HCT116 (cell line): ENCODE data around the gene USP1. TPM values are rescaled to one million over a fixed set of nuclear protein-coding genes. Genes with fewer than 3 reads are reported as not detected.

Experiments
- ATAC-seq: fragments of 200-7000 bp; cut with Tn5 transposase; 2 replicates; pipeline ENCODE4 v1.9.1; 2020; ENCODE audit warnings: mild to moderate bottlenecking, moderate library complexity
- BruUV-seq: library from RNA; stranded (reverse); fragments of 400-500 nt; replicated peaks from 2 replicates; lab custom pipeline; 2021; lab: Mats Ljungman, UMichigan
- CTCF ChIA-PET: fragments of 300-600 bp; sonication (Branson Sonifier 250); formaldehyde crosslinking; loops from one replicate; lab custom pipeline; 2021; ENCODE audit warnings: antibody characterized with exemption; lab: Charles Lee
- POLR2A ChIA-PET: fragments of 300-600, 350-600 bp; sonication (Branson Sonifier 250); formaldehyde crosslinking; loops from one replicate; lab custom pipeline; 2021; ENCODE audit warnings: antibody characterized with exemption; lab: Charles Lee
- RAD21 ChIA-PET, 2 experiments: fragments of 300-600 bp; sonication (Branson Sonifier 250); formaldehyde crosslinking; loops; one replicate each; lab custom pipeline; 2023; ENCODE audit warnings: low total read pairs in 2 of 2; ENCODE audit not compliant: uncharacterized antibody in 2 of 2, unreplicated experiment in 2 of 2, low non-redundant PET in 1 of 2; lab: Charles Lee
- DNase-seq: peaks from one replicate; pipeline ENCODE4 v3.0.0-alpha.2; 2010; ENCODE audit warnings: low read depth, low spot score
- H2AFZ ChIP-seq: fragments of 200-600 bp; shearing (Covaris generic), sonication (generic); 2 replicates; pipeline ENCODE4 v1.6.1; 2017; ENCODE audit warnings: low read depth, mixed run types, mixed read lengths, antibody characterized with exemption, low read length; ENCODE audit not compliant: poor library complexity, severe bottlenecking
- H3K27ac ChIP-seq: 2 replicates; pipeline ENCODE4 v1.5.1; 2012; ENCODE audit warnings: low read depth, low read length
- H3K27me3 ChIP-seq: fragments of 200-600 bp; sonication (generic); 2 replicates; pipeline ENCODE4 v1.6.1; 2016; ENCODE audit warnings: mixed run types, low read length, mixed read lengths; ENCODE audit not compliant: insufficient read depth
- H3K36me3 ChIP-seq, 2 experiments: fragments of 200-500 bp in 1 of 2; fragments of 200-600 bp in 1 of 2; sonication (Bioruptor generic) in 1 of 2; sonication (generic) in 1 of 2; 2 replicates each; pipeline versions ENCODE4 v1.5.1 to v1.6.1; 2014 to 2016; ENCODE audit warnings: low read length in 2 of 2, inconsistent platforms in 1 of 2, mixed read lengths in 1 of 2, mixed run types in 1 of 2; ENCODE audit not compliant: insufficient read depth in 2 of 2, control insufficient read depth in 1 of 2
- H3K4me1 ChIP-seq, 2 experiments: fragments of 200-600 bp in 1 of 2; sonication (generic) in 1 of 2; 2 replicates each; pipeline versions ENCODE4 v1.5.1 to v1.6.1; 2012 to 2017; ENCODE audit warnings: low read length in 2 of 2, inconsistent platforms in 1 of 2, mild to moderate bottlenecking in 1 of 2, mixed read lengths in 1 of 2, mixed run types in 1 of 2, moderate library complexity in 1 of 2; ENCODE audit not compliant: insufficient read depth in 2 of 2, control insufficient read depth in 1 of 2
- H3K4me2 ChIP-seq: fragments of 200-600 bp; sonication (generic); 2 replicates; pipeline ENCODE4 v1.6.1; 2017; ENCODE audit warnings: mixed run types, low read length, mixed read lengths
- H3K4me3 ChIP-seq, 2 experiments: fragments of 200-600 bp in 1 of 2; sonication (generic) in 1 of 2; replicated peaks in 1 of 2; 2 replicates each; pipeline ENCODE4 v1.5.1; 2011 to 2016; ENCODE audit warnings: low read length in 2 of 2, control low read depth in 1 of 2, low read depth in 1 of 2, mild to moderate bottlenecking in 1 of 2, mixed read lengths in 1 of 2, mixed run types in 1 of 2
- H3K79me2 ChIP-seq: fragments of 200-600 bp; sonication (generic); 2 replicates; pipeline ENCODE4 v1.6.1; 2017; ENCODE audit warnings: mild to moderate bottlenecking, mixed run types, low read length, moderate library complexity, mixed read lengths; ENCODE audit not compliant: insufficient read depth
- H3K9ac ChIP-seq: fragments of 200-600 bp; sonication (generic); 2 replicates; pipeline ENCODE4 v1.6.1; 2016; ENCODE audit warnings: low read length, mixed read lengths
- H3K9me2 ChIP-seq: fragments of 200-600 bp; sonication (generic), shearing (Covaris generic); 2 replicates; pipeline ENCODE4 v1.6.1; 2017; ENCODE audit warnings: mixed run types, mild to moderate bottlenecking, moderate library complexity; ENCODE audit not compliant: insufficient read depth
- H3K9me3 ChIP-seq, 2 experiments: fragments of 200-500 bp in 1 of 2; fragments of 200-600 bp in 1 of 2; sonication (Bioruptor generic) in 1 of 2; sonication (generic) in 1 of 2; 2 replicates each; pipeline ENCODE4 v1.6.1; 2014 to 2017; ENCODE audit warnings: low read length in 2 of 2, mixed read lengths in 2 of 2, inconsistent platforms in 1 of 2, low read depth in 1 of 2, mild to moderate bottlenecking in 1 of 2, mixed run types in 1 of 2, moderate library complexity in 1 of 2; ENCODE audit not compliant: control insufficient read depth in 1 of 2, insufficient read depth in 1 of 2
- H4K20me1 ChIP-seq: fragments of 200-600 bp; sonication (generic), shearing (Covaris generic); 2 replicates; pipeline ENCODE4 v1.6.1; 2017; ENCODE audit warnings: mixed run types, mild to moderate bottlenecking, moderate library complexity; ENCODE audit not compliant: insufficient read depth
- ATF3 ChIP-seq: IDR thresholded peaks from 2 replicates; pipeline ENCODE4 v1.6.1; 2012
- CBX3 ChIP-seq: IDR thresholded peaks from 2 replicates; pipeline ENCODE4 v1.6.1; 2012; ENCODE audit warnings: low read depth
- CEBPB ChIP-seq: IDR thresholded peaks from 2 replicates; pipeline ENCODE4 v1.6.1; 2012; ENCODE audit warnings: low read depth
- CTCF ChIP-seq, 3 experiments: fragments of 200-600 bp in 1 of 3; sonication (generic) in 1 of 3; IDR thresholded peaks in 2 of 3; conservative IDR thresholded peaks in 1 of 3; 2 replicates each; pipeline ENCODE4 v1.5.1; 2012 to 2017; ENCODE audit warnings: low read depth in 2 of 3, low read length in 2 of 3, antibody characterized with exemption in 1 of 3, borderline replicate concordance in 1 of 3, control low read depth in 1 of 3, mild to moderate bottlenecking in 1 of 3, mixed read lengths in 1 of 3, mixed run types in 1 of 3, moderate library complexity in 1 of 3; ENCODE audit not compliant: insufficient read depth in 1 of 3
- EGR1 ChIP-seq: IDR thresholded peaks from 2 replicates; pipeline ENCODE4 v1.6.1; 2012; ENCODE audit warnings: low read depth
- ELF1 ChIP-seq: IDR thresholded peaks from 2 replicates; pipeline ENCODE4 v1.6.1; 2012; ENCODE audit warnings: low read depth, borderline replicate concordance
- EZH2 ChIP-seq: fragments of 200-600 bp; sonication (generic); IDR thresholded peaks from 2 replicates; pipeline ENCODE4 v1.6.1; 2017; ENCODE audit warnings: antibody characterized with exemption, mixed run types
- FOSL1 ChIP-seq: IDR thresholded peaks from 2 replicates; pipeline ENCODE4 v1.6.1; 2012; ENCODE audit warnings: low read depth
- JUND ChIP-seq: IDR thresholded peaks from 2 replicates; pipeline ENCODE4 v1.6.1; 2012
- MAX ChIP-seq: IDR thresholded peaks from 2 replicates; pipeline ENCODE4 v1.6.1; 2012
- POLR2AphosphoS5 ChIP-seq: IDR thresholded peaks from 2 replicates; pipeline ENCODE4 v1.6.1; 2011; ENCODE audit warnings: mild to moderate bottlenecking, low read depth, low read length, moderate library complexity
- RAD21 ChIP-seq: IDR thresholded peaks from 2 replicates; pipeline ENCODE4 v1.6.1; 2012; ENCODE audit warnings: low read depth, mild to moderate bottlenecking
- REST ChIP-seq: IDR thresholded peaks from 2 replicates; pipeline ENCODE4 v1.6.1; 2012; ENCODE audit warnings: low read depth
- SIN3A ChIP-seq: IDR thresholded peaks from 2 replicates; pipeline ENCODE4 v1.6.1; 2012; ENCODE audit warnings: low read depth
- TCF7L2 ChIP-seq: IDR thresholded peaks from 2 replicates; pipeline ENCODE4 v1.7.0; 2011; ENCODE audit warnings: borderline replicate concordance, inconsistent platforms; ENCODE audit not compliant: insufficient read depth, insufficient read length; ENCODE audit errors: extremely low read depth
- YY1 ChIP-seq: IDR thresholded peaks from 2 replicates; pipeline ENCODE4 v1.6.1; 2011; ENCODE audit warnings: low read length, low read depth, moderate library complexity, mild to moderate bottlenecking; ENCODE audit not compliant: insufficient replicate concordance; ENCODE audit errors: extremely low read depth
- ZBTB33 ChIP-seq: IDR thresholded peaks from 2 replicates; pipeline ENCODE4 v1.6.1; 2011; ENCODE audit warnings: mild to moderate bottlenecking, low read length, moderate library complexity; ENCODE audit not compliant: insufficient replicate concordance; ENCODE audit errors: extremely low read depth
- ZFX ChIP-seq: fragments of 450-650 bp; IDR thresholded peaks from 2 replicates; pipeline ENCODE4 v1.6.1; 2017
- ZNF274 ChIP-seq: fragments of 200-500 bp; sonication (Bioruptor generic); IDR thresholded peaks from 2 replicates; pipeline ENCODE4 v1.6.1; 2014; ENCODE audit warnings: mild to moderate bottlenecking, low read depth, low read length, inconsistent platforms
- intact Hi-C: fragments of 100-400 bp; cut with micrococcal nuclease; formaldehyde crosslinking; loops from 2 replicates; pipeline ENCODE4 v1.10.0; 2022
- total RNA-seq: library from RNA; stranded (reverse); gene quantifications from one replicate; pipeline ENCODE4 v1.2.1, GENCODE V29; 2021; ENCODE audit not compliant: unreplicated experiment

USP1 gene
- total RNA-seq, 1 experiment from 2014 or later = 37.8 TPM

GRCh38 chr1:62452951-62453350 is 16.1 kb downstream of the USP1 start:
- no peak for TF ChIP-seq TCF7L2
- no peak for TF ChIP-seq REST
- TF ChIP-seq YY1 = no peak
- no peak for TF ChIP-seq ZNF274
- TF ChIP-seq ZFX = no peak
- no peak for TF ChIP-seq ATF3
- no peak for TF ChIP-seq RAD21
- TF ChIP-seq CBX3 = no peak
- no peak for TF ChIP-seq ZBTB33
- TF ChIP-seq JUND = no peak
- no peak for TF ChIP-seq CEBPB
- TF ChIP-seq ELF1 = no peak
- TF ChIP-seq CTCF (IDR thresholded peaks at IDR 0.05 in 2 of 3, conservative IDR thresholded peaks at IDR 0.05 in 1 of 3; ENCODE audit: borderline replicate concordance in 1 of 3, insufficient read depth in 1 of 3, low read depth in 2 of 3, low read length in 2 of 3) = no peak
- no peak for TF ChIP-seq SIN3A
- no peak for TF ChIP-seq FOSL1
- TF ChIP-seq POLR2AphosphoS5 = no peak
- TF ChIP-seq MAX = no peak
- TF ChIP-seq EGR1 = no peak
- no peak for TF ChIP-seq EZH2
- Histone ChIP-seq H3K9me2 (no peaks in the 10 kb centered on the region), H4K20me1 (peaks cover 10% of the 10 kb centered on the region; the same call in 1 of the 2 replicates), H3K4me3 (no peak overlapping the region), H3K79me2 (peaks cover 28% of the 10 kb centered on the region; the same call in 1 of the 2 replicates), H3K36me3 (peaks cover 29 to 34% of the 10 kb centered on the region in 2 experiments), H2AFZ (no peak overlapping the region), H3K4me2 (no peak overlapping the region), H3K27ac (no peak overlapping the region), H3K9me3 (no peaks in the 10 kb centered on the region), H3K4me1 (no peaks in the 10 kb centered on the region), H3K9ac (no peak overlapping the region), H3K27me3 (no peaks in the 10 kb centered on the region)
- POLR2A ChIA-PET = no interaction called here
- intact Hi-C loops = no loop called here
- no peak for DNase-seq
- BruUV-seq = no TSS peak
- CTCF ChIA-PET = no interaction called here
- RAD21 ChIA-PET = no interaction called here
- no peak for ATAC-seq
